Measurements from ENCODE around the gene LAMA2. TPM values are rescaled to one million over a fixed set of nuclear protein-coding genes. Genes with fewer than 3 reads are reported as not detected.
A peak's percentile ranks its signal among the peaks of the same experiment; 100 is the strongest.

Gene LAMA2
- total and polyA plus RNA-seq, 2 of the 13 experiments (the other 11 are each of a cell fraction or from before 2014, with no cell fraction given) = 0.11 to 0.28 TPM

- TF ChIP-seq, protein P1, sequence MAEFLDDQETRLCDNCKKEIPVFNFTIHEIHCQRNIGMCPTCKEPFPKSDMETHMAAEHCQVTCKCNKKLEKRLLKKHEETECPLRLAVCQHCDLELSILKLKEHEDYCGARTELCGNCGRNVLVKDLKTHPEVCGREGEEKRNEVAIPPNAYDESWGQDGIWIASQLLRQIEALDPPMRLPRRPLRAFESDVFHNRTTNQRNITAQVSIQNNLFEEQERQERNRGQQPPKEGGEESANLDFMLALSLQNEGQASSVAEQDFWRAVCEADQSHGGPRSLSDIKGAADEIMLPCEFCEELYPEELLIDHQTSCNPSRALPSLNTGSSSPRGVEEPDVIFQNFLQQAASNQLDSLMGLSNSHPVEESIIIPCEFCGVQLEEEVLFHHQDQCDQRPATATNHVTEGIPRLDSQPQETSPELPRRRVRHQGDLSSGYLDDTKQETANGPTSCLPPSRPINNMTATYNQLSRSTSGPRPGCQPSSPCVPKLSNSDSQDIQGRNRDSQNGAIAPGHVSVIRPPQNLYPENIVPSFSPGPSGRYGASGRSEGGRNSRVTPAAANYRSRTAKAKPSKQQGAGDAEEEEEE (CRISPR knock-in tag; IDR thresholded peaks at IDR 0.05; ENCODE audit: borderline replicate concordance) = no peak
- TF ChIP-seq WIZ (CRISPR knock-in tag; IDR thresholded peaks at IDR 0.05) (no peak), JARID2 (CRISPR knock-in tag; IDR thresholded peaks at IDR 0.05; ENCODE audit: insufficient replicate concordance) (peak; percentile 30), MXD3 (CRISPR knock-in tag; IDR thresholded peaks at IDR 0.05) (no peak), PHF8 (CRISPR knock-in tag; IDR thresholded peaks at IDR 0.05) (no peak), CBX5 (CRISPR knock-in tag; IDR thresholded peaks at IDR 0.05; ENCODE audit: borderline replicate concordance) (peak; percentile 34; the same call in 1 of the 2 replicates), ZNF441 (CRISPR knock-in tag; IDR thresholded peaks at IDR 0.05; ENCODE audit: borderline replicate concordance) (no peak), EP300 (IDR thresholded peaks at IDR 0.05; ENCODE audit: low read depth in 2 of 2, low read length in 2 of 2) (0 out of 4 replicates have a peak, but pooled peaks of 1 of the 2 experiments have one; percentile 11), EP300 (CRISPR knock-in tag; IDR thresholded peaks at IDR 0.05; ENCODE audit: borderline replicate concordance) (no peak), GRHL1 (CRISPR knock-in tag; conservative IDR thresholded peaks at IDR 0.05) (no peak), FOXA3 (CRISPR knock-in tag; IDR thresholded peaks at IDR 0.05) (no peak), FOXO4 (CRISPR knock-in tag; conservative IDR thresholded peaks at IDR 0.05) (no peak), ZNF720 (CRISPR knock-in tag; IDR thresholded peaks at IDR 0.05) (no peak), AHDC1 (CRISPR knock-in tag; IDR thresholded peaks at IDR 0.05; ENCODE audit: borderline replicate concordance) (no peak)
- TF ChIP-seq, protein P2, sequence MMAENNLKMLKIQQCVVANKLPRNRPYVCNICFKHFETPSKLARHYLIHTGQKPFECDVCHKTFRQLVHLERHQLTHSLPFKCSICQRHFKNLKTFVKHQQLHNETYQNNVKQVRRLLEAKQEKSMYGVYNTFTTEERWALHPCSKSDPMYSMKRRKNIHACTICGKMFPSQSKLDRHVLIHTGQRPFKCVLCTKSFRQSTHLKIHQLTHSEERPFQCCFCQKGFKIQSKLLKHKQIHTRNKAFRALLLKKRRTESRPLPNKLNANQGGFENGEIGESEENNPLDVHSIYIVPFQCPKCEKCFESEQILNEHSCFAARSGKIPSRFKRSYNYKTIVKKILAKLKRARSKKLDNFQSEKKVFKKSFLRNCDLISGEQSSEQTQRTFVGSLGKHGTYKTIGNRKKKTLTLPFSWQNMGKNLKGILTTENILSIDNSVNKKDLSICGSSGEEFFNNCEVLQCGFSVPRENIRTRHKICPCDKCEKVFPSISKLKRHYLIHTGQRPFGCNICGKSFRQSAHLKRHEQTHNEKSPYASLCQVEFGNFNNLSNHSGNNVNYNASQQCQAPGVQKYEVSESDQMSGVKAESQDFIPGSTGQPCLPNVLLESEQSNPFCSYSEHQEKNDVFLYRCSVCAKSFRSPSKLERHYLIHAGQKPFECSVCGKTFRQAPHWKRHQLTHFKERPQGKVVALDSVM (CRISPR knock-in tag; IDR thresholded peaks at IDR 0.05) = no peak
Observed at GRCh38 chr6:129500958-129501739, 618.2 kb downstream of the LAMA2 start (continued).

All from HepG2 (cell line).